ENCODE results near the gene ASTN2.

ASTN2 gene

GRCh38 chr9:116643691-116644090 is 771.2 kb downstream of the ASTN2 start:
- DNase-seq, result no peak

DNA sequence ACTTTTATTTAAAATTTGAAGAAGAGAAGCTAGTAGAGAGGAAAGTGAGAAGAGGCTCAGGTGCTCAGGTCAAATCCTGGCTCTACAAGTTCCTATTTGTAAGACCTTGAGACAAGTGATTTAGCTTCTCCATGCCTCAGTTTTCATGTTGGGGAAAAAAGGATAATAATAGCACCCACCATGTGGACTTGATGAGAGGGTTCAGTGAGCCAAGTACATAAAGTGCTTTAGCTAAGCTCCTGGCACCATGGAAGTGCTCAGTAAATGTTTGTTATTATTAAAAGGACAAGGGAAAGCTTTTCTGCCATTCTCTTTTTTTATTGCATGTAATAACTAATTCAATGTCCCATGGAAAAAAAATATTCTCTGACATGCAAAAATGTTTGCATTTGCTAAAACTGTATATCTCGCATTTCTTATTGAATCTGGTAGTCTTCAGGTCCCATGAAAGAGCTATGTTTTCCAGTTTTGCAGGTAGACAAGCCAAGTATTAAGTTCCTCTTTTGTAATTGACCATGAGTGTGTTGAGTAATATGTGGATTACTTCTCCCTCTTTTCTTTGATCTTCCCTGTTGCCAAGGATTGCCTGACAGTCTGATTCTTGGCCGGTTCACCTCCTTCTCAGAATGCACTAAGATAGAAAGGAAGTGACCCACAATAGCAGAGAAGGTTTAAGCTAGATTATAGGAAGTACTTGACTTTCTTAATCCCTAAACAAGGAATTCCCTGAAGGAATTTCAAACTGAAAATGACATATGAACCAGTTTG is 773.4 kb downstream of the ASTN2 start:
- no peak for DNase-seq

GRCh38 chr9:116639251-116639741 is 775.6 kb downstream of the ASTN2 start:
- DNase-seq, result no peak

- no peak for DNase-seq
Observed at GRCh38 chr9:116635908-116636307, 778.9 kb downstream of the ASTN2 start.

- no peak for DNase-seq
Observed at GRCh38 chr9:116632990-116633838, 781.6 kb downstream of the ASTN2 start.

DNA sequence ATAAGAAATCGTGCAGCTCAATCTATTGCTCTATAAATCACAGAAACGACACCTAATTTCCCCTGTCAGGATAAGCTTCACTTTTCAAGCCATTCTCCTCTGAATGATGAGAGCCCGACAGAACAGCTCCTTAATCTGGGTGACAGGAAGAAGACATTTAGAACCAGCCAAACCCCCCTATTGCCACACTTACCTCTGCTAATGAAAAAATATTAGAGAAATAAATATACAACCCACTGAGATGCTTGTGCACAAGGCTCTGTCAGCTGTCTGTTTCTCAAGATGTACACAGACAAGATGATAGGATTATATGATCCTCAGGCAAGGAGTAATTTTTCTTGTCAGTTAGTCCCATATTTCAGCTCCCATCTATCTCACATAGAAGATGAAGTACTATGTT is 785.2 kb downstream of the ASTN2 start:
- DNase-seq, result no peak

- DNase-seq, result no peak
Observed at GRCh38 chr9:116628716-116629115, 786.1 kb downstream of the ASTN2 start.

DNA sequence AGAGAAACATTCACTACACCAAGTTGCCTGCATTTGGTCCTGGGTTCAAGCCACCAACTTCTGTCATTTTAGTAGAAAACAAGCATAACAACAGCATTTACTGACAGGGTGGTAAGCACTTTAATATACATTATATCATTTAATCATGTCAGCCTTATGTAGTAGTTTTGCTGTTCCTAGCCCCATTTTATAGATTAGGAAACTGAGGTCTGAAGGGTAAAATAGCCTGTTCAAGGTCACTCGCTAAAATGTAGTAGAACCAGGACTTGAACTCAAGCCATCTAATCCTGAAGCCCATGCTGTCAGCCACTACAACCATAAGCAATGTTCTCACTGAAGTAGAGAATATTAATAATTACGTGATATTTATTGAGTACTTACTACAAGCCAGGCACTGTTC is 787.4 kb downstream of the ASTN2 start:
- no peak for DNase-seq

DNA sequence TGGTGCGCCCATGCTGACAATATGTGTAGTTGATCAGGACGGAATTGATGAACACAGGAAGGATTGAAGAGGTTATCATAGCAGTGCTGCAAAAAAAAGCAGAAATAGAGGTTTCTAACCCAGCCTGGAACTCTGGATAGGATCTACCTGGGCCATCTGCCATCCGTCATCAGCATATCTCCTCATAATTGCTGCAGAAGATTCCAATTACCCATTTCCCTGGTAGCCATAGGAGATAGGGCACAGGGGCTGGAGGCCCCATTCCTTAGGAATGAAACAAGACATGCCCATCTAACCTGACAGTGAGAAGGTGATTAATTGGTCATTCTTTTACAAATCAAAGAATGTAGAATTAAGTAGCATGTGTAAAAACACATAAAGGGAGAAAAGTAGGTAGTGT is 788.1 kb downstream of the ASTN2 start:
- no peak for DNase-seq

GRCh38 chr9:116623715-116624114 is 791.1 kb downstream of the ASTN2 start:
- DNase-seq, result no peak

DNA sequence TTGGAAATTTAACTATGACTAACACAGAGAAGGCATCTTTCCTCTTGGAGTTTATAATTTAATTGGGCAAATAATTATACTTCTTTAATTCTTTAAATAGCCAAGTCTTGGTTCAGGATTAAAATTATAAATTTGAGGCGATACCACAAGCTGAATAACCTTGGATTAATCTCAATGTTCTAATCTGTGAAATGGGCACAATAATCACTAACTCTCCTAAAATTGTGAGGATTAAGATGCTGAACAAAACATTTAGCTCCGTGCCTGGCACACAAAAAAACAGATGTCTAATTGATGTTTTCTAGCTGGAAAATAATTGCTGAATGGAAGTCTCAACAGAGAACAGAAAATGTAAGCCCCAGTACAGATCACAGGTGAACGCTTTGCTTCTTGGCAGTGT is 797.5 kb downstream of the ASTN2 start:
- DNase-seq, result no peak

GRCh38 chr9:116616304-116616914 is 798.4 kb downstream of the ASTN2 start:
- DNase-seq, result no peak

GRCh38 chr9:116608064-116608463 is 806.8 kb downstream of the ASTN2 start:
- DNase-seq, result no peak

GRCh38 chr9:116605904-116606341 is 808.9 kb downstream of the ASTN2 start:
- DNase-seq, result no peak

GRCh38 chr9:116605060-116605459 is 809.8 kb downstream of the ASTN2 start:
- no peak for DNase-seq

- DNase-seq, result no peak
Observed at GRCh38 chr9:116604251-116604650, 810.6 kb downstream of the ASTN2 start.

GRCh38 chr9:116599342-116599884 is 815.4 kb downstream of the ASTN2 start:
- no peak for DNase-seq

GRCh38 chr9:116596646-116597045 is 818.2 kb downstream of the ASTN2 start:
- no peak for DNase-seq

- no peak for DNase-seq
Observed at GRCh38 chr9:116594547-116594946, 820.3 kb downstream of the ASTN2 start.

- DNase-seq, result no peak
Observed at GRCh38 chr9:116592970-116593369, 821.9 kb downstream of the ASTN2 start.

DNA sequence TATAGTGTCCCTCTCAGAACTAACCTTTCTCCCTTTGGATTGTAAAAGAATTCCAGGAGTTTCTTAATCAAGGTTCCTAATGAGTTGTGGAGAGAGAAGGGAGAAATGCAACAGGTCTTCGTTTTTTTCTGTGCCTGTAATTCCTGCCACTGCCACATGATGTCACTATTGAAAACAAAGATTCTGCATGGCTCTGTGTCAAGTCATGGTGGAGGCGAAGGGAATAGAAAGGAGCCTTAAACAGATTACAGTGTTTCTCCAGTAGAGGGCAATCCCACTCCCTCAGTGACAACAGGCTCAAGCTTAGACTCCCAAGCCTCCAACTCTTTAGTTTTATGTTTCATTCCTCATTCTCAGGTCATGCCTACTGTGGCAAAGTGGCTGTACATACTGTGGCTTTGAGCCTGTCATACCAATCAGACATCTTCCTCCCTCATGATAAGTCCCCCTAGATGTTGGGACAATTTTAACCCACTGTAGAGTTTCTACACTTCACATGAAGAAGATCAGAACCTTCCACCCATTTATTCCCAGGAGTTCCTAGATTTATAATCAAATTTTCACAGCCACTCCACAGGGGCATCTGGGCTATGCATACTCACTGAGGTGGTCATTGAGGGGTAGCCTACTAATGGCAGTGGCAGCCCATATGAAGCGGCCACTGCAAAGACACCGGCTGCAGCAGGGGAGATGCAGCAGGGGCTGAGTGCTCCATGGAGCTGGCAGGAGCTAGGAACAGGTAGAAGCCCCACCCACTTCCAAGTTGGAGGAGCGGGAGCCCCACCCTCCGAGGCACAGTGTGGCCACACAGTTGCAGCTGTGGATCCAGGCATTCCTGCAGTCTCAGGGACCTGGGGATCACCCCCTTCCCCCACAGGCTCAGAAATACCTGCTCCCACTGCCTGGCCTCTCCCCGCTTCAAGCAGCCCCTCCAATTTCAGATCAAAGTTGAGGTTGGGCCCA is 825.2 kb downstream of the ASTN2 start:
- no peak for DNase-seq

DNA sequence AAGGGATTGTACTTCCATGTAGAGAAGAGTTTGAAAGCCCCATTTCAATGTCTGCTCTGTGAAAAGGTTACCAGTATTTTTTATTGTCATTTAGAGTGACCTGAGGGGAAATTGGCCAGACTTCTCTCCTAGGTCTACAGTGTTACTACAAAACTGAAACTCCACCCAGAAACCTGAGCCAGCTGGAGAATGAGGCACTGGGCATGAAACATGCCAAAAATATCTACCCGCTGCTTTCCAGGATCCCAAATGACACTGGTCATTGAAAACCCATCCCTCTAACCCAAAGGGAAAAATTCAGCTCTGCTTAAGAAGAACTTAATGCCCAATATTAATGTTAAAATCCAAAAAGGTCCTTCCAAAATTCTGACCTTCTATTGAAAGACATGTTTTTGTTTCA is 826.9 kb downstream of the ASTN2 start:
- DNase-seq, result no peak

Data from activated CD4-positive, CD25-positive, alpha-beta regulatory T cell (primary cell).